Endothelial cell of umbilical vein (primary cell): ENCODE measurements around the gene GRK1.

Experiments used
- CTCF ChIP-seq, 2 donors: IDR thresholded peaks; 1 replicate in 1 of 2; 2 replicates in 1 of 2; pipeline ENCODE4 v1.5.1; 2011; ENCODE audit warnings: low read length in 2 of 2, mild to moderate bottlenecking in 2 of 2, moderate library complexity in 2 of 2, control low read depth in 1 of 2, inconsistent platforms in 1 of 2, low read depth in 1 of 2; ENCODE audit not compliant: insufficient read depth in 1 of 2; ENCODE audit errors: extremely low read depth in 1 of 2
- GATA2 ChIP-seq: IDR thresholded peaks from 2 replicates; pipeline ENCODE4 v1.7.0; 2011; ENCODE audit warnings: low read depth, mild to moderate bottlenecking, moderate library complexity, mixed read lengths, low read length; ENCODE audit not compliant: insufficient read length, insufficient read depth
- POLR2A ChIP-seq: IDR thresholded peaks from 2 replicates; pipeline ENCODE4 v1.6.1; 2012; ENCODE audit warnings: low read depth, mild to moderate bottlenecking, control low read depth, low read length
- POLR2AphosphoS5 ChIP-seq: IDR thresholded peaks from 2 replicates; pipeline ENCODE4 v1.6.1; 2012; ENCODE audit warnings: low read depth, mild to moderate bottlenecking, control low read depth, low read length, moderate library complexity; ENCODE audit not compliant: insufficient read depth

GRCh38 chr13:113650731-113651148, 16.3 kb upstream of the GRK1 start:
- no peak for TF ChIP-seq CTCF (IDR thresholded peaks at IDR 0.05; ENCODE audit: extremely low read depth in 1 of 2, insufficient read depth in 1 of 2, low read depth in 1 of 2, low read length in 2 of 2)
- TF ChIP-seq GATA2: no peak
- no peak for TF ChIP-seq POLR2AphosphoS5
- TF ChIP-seq POLR2A: no peak
